ENCODE data around the gene SPECC1. TPM values are rescaled to one million over a fixed set of nuclear protein-coding genes. Genes with fewer than 3 reads are reported as not detected.

SPECC1 gene
- total RNA-seq, 4 donors from 2014 or later = 9.8 to 24.2 (median 11.7) TPM

DNA sequence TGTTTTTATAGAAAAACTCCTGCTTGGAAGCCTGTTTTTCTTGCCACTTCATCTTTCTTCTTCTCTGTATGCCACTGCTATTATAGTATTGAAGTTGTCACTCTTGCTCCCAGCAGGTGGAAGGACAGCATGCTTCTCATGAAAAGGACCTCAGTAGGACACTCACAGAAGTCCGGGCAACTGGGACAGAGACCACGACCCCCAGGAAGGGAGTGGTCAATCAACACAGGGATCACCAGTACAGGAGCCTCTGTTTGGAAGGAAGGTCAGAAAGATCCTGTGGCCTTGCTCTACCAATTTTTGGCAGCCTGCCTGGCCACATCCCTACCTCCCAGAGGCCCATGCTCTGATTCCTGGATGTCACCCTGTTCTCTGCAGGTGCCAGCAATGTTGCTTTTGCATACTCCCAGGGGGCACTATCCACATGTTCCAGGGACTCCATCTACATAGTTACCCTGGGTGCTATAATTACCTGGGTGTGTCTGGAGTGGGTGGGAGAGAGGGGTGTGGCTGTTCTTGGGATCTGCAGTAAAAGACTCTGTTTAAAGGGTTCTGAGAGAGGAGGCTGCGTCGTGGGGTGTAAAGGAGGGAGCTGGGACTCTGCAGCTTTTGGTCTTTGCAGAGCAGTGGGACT, 17.8 kb upstream of the SPECC1 start:
- no peak for TF ChIP-seq POLR2A (IDR thresholded peaks at IDR 0.05)
- TF ChIP-seq, protein P1, sequence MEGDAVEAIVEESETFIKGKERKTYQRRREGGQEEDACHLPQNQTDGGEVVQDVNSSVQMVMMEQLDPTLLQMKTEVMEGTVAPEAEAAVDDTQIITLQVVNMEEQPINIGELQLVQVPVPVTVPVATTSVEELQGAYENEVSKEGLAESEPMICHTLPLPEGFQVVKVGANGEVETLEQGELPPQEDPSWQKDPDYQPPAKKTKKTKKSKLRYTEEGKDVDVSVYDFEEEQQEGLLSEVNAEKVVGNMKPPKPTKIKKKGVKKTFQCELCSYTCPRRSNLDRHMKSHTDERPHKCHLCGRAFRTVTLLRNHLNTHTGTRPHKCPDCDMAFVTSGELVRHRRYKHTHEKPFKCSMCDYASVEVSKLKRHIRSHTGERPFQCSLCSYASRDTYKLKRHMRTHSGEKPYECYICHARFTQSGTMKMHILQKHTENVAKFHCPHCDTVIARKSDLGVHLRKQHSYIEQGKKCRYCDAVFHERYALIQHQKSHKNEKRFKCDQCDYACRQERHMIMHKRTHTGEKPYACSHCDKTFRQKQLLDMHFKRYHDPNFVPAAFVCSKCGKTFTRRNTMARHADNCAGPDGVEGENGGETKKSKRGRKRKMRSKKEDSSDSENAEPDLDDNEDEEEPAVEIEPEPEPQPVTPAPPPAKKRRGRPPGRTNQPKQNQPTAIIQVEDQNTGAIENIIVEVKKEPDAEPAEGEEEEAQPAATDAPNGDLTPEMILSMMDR (IDR thresholded peaks at IDR 0.05) = no peak
- no peak overlapping the region for H3K4me3 ChIP-seq (ENCODE audit: low read depth, poor library complexity, severe bottlenecking)
- WGBS, 2 donors = 28 to 39% methylated on average over 4 of the region's 4 CpGs
- intact Hi-C loops (cut with DNase I; ENCODE audit: low total_unique reads) = no loop called here
- DNase-seq (ENCODE audit: low spot score in 2 of 2) = peak in 1 of 2 donors; percentile 72

GRCh38 chr17:19992803-19993713, 16.1 kb upstream of the SPECC1 start:
- intact Hi-C loops (cut with DNase I; ENCODE audit: low total_unique reads) = no loop called here
- WGBS, 2 donors = 34 to 38% methylated on average over 18 to 24 of the region's 24 CpGs
- TF ChIP-seq POLR2A (IDR thresholded peaks at IDR 0.05) = no peak
- TF ChIP-seq, protein P1 (IDR thresholded peaks at IDR 0.05) = no peak
- DNase-seq (ENCODE audit: low spot score in 2 of 2) = peak; percentile 82 to 97
- H3K4me3 ChIP-seq (ENCODE audit: low read depth, poor library complexity, severe bottlenecking) = no peak overlapping the region

- intact Hi-C loops (cut with DNase I; ENCODE audit: low total_unique reads) = loop anchor here (5.0 kb wide), 1 partner anchor 116 kb away; no protein-coding TSS in a partner anchor
Observed at GRCh38 chr17:19996086-19996485, 13.1 kb upstream of the SPECC1 start.

DNA sequence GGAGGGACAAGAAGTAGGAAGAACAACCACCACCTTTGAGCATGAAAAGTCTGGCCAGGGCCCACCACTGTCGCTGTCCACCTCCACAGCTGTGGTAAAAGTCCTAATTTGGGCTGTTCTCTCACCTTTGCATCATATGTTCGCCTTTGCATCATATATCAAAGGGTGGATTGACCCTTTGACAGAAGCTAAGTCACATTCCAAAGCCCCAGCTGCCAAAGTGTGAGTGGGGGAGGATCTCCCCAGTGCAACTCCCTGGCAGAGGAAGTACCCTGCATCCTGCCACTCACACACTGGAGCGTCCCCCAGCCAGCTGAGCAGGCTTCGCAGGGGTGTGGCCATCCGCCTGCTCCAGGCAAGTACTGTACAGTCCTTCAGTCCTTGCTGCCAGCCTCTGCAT, 12.7 kb upstream of the SPECC1 start:
- H3K4me3 ChIP-seq (ENCODE audit: low read depth, poor library complexity, severe bottlenecking) = no peak overlapping the region
- TF ChIP-seq, protein P1 (IDR thresholded peaks at IDR 0.05) = no peak
- TF ChIP-seq POLR2A (IDR thresholded peaks at IDR 0.05) = no peak
- no peak for DNase-seq (ENCODE audit: low spot score in 2 of 2)
- intact Hi-C loops (cut with DNase I; ENCODE audit: low total_unique reads) = loop anchor here (5.0 kb wide), 1 partner anchor 116 kb away; no protein-coding TSS in a partner anchor
- 39 to 44% methylated on average over 5 of the region's 5 CpGs for WGBS, 2 donors

More at GRCh38 chr17:19996086-19996485, 13.1 kb upstream of the SPECC1 start:
- no peak overlapping the region for H3K4me3 ChIP-seq (ENCODE audit: low read depth, poor library complexity, severe bottlenecking)
- 53 to 91% methylated on average over 1 of the region's 1 CpG for WGBS, 2 donors
- TF ChIP-seq, protein P1 (IDR thresholded peaks at IDR 0.05) = no peak
- TF ChIP-seq POLR2A (IDR thresholded peaks at IDR 0.05) = no peak
- DNase-seq (ENCODE audit: low spot score in 2 of 2) = no peak

DNA sequence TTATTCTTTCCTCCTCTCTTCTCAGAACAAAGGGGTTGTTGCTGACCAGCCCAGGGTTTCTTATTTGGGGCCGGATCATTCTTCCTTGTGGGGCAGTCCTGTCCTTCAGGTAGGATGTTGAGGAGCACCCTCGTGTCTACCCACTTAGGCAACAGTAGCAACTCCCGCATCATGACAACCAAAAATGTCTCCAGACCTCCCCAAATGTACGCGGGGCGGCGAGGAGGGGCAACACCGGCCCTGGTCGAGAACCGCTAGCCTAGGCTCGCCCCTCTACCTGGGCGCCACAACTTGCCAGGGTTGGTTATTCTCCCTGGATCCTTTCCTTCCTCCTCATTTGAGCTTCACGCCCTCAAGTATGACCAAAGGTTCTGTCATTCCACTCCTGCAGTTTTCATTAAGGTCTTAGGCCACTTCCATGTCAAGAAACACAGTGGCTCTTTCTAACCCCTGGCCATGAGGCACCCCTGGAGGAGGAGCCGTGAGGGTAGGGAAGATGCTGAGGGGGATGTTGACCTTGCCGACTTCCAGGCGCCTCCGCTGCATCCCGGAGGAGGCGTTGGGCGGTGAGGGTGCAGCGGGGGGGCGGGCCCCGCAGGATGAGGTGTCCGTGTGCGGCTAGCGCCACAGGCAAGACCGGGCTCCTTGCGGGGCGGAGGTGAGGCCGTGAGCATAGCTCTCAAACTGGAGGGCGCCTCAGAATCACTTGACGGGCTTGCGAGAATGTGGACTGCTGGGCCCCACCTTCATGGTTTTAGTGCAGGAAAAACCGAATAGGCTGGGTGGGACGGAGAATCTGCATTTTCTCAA, 712 bp upstream of the SPECC1 start:
- no peak for TF ChIP-seq POLR2A (IDR thresholded peaks at IDR 0.05)
- TF ChIP-seq, protein P1 (IDR thresholded peaks at IDR 0.05) = no peak
- intact Hi-C loops (cut with DNase I; ENCODE audit: low total_unique reads) = no loop called here
- DNase-seq (ENCODE audit: low spot score in 2 of 2) = no peak
- 27 to 45% methylated on average over 20 to 35 of the region's 35 CpGs for WGBS, 2 donors
- peak overlapping the region; percentile 16 for H3K4me3 ChIP-seq (ENCODE audit: low read depth, poor library complexity, severe bottlenecking)

All from lower leg skin (tissue), 4 donors.